HL-60 (cell line): ENCODE measurements around the gene ERCC8.

Experiments used
- DNase-seq, 2 experiments: peaks; one replicate each; pipeline ENCODE4 v3.0.0-alpha.2; 2010 to 2020; ENCODE audit warnings: low read depth in 1 of 2, low spot score in 1 of 2
- H3K27ac ChIP-seq: fragments of 250-450 bp; sonication (Bioruptor Pico); replicated peaks from 2 replicates; pipeline ENCODE4 v1.5.1; 2020; ENCODE audit warnings: mild to moderate bottlenecking, moderate library complexity
- H3K27me3 ChIP-seq: fragments of 250-450 bp; sonication (Bioruptor Pico); 2 replicates; pipeline ENCODE4 v1.5.1; 2021; ENCODE audit warnings: mild to moderate bottlenecking, moderate library complexity; ENCODE audit not compliant: insufficient read depth, poor library complexity, severe bottlenecking
- H3K4me3 ChIP-seq: replicated peaks from 2 replicates; pipeline ENCODE4 v1.5.1; 2011; ENCODE audit warnings: mild to moderate bottlenecking, control low read depth, low read length; ENCODE audit not compliant: insufficient read depth
- CTCF ChIP-seq: IDR thresholded peaks from one replicate; pipeline ENCODE4 v1.5.1; 2011; ENCODE audit warnings: low read length, control low read depth, inconsistent platforms; ENCODE audit not compliant: insufficient read depth
- GABPA ChIP-seq: IDR thresholded peaks from 2 replicates; pipeline ENCODE4 v1.6.1; 2012; ENCODE audit warnings: low read depth
- POLR2AphosphoS5 ChIP-seq: IDR thresholded peaks from 2 replicates; pipeline ENCODE4 v1.6.1; 2012; ENCODE audit warnings: low read depth
- REST ChIP-seq: IDR thresholded peaks from 2 replicates; pipeline ENCODE4 v1.6.1; 2012; ENCODE audit warnings: low read depth; ENCODE audit not compliant: insufficient replicate concordance
- SPI1 ChIP-seq: IDR thresholded peaks from 2 replicates; pipeline ENCODE4 v1.6.1; 2012; ENCODE audit warnings: low read depth, mild to moderate bottlenecking, borderline replicate concordance

Gene ERCC8

GRCh38 chr5:60958712-60959111 lies 13.8 kb upstream of the ERCC8 start:
- TF ChIP-seq REST (no peak), SPI1 (no peak), GABPA (no peak), POLR2AphosphoS5 (no peak), CTCF (no peak)
- Histone ChIP-seq H3K27ac (no peak overlapping the region), H3K27me3 (no peaks in the 10 kb centered on the region), H3K4me3 (no peak overlapping the region)
- DNase-seq: no peak

- DNase-seq: no peak
- Histone ChIP-seq H3K27ac (no peak overlapping the region), H3K4me3 (no peak overlapping the region), H3K27me3 (no peaks in the 10 kb centered on the region)
- TF ChIP-seq POLR2AphosphoS5: no peak
- TF ChIP-seq CTCF: no peak
- TF ChIP-seq SPI1: no peak
- no peak for TF ChIP-seq GABPA
- TF ChIP-seq REST: no peak
Observed at GRCh38 chr5:60958088-60958487, 13.2 kb upstream of the ERCC8 start.

- Histone ChIP-seq H3K27me3 (no peaks in the 10 kb centered on the region), H3K27ac (no peak overlapping the region), H3K4me3 (no peak overlapping the region)
- no peak for TF ChIP-seq POLR2AphosphoS5
- TF ChIP-seq SPI1: no peak
- no peak for DNase-seq
Observed at GRCh38 chr5:60955239-60955638, 10.4 kb upstream of the ERCC8 start.

GRCh38 chr5:60948738-60949137 lies 3.9 kb upstream of the ERCC8 start:
- H3K27ac ChIP-seq: no peak overlapping the region
- no peak for DNase-seq
- H3K4me3 ChIP-seq: no peak overlapping the region
- H3K27me3 ChIP-seq: no peaks in the 10 kb centered on the region
- TF ChIP-seq GABPA (no peak), CTCF (no peak), SPI1 (no peak), POLR2AphosphoS5 (no peak), REST (no peak)
